ENCODE data around the gene ZNF263.

The ZNF263 gene

DNA sequence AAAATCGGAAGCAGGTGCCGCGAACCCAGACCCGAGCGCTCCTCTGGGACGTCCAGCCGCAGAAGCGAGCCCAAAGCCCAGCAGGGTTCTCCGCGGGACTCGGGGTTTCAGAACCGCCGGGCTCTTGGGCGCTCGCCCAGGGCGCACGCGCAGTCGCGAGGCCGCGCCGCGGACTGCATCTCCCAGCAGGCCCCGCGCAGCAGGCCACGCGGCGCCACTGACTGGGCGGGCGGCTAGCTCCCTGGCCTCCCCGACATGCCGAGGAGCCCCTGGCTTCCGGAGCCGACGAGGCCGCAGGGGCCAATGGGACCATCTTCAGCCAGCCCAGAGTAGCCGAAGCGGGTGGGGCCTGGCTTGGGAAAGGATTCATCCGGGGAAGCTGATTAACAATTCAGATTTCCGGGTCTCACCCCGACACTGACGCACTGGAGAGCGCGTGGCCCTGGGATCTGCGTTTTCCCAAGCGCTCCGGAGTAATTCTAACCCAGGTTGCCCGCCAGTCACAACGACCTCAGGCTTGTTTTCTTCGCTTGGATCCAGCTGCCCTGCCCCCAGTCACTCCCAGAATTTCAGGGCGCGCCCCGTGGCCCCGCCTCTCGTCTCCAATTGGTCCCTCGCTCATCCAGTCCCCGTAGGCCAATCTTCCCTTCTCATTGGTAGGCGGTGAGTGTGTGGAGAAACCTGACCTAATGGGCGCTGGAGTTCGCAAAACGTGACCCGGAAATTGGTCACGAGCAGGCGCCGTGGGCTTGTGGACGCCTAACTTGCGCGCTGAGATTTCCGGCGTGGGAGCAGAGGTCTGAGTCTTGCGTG, at the start of gene ZNF263:
Gene ZNF263 (plus strand): TSS at position 762 of the 813 bp plus-strand sequence. CDS start 328 bp downstream, outside the sequence.
- peak within 1 kb of the TSS; percentile 93 for H3K27ac ChIP-seq
- TF ChIP-seq, protein P1, sequence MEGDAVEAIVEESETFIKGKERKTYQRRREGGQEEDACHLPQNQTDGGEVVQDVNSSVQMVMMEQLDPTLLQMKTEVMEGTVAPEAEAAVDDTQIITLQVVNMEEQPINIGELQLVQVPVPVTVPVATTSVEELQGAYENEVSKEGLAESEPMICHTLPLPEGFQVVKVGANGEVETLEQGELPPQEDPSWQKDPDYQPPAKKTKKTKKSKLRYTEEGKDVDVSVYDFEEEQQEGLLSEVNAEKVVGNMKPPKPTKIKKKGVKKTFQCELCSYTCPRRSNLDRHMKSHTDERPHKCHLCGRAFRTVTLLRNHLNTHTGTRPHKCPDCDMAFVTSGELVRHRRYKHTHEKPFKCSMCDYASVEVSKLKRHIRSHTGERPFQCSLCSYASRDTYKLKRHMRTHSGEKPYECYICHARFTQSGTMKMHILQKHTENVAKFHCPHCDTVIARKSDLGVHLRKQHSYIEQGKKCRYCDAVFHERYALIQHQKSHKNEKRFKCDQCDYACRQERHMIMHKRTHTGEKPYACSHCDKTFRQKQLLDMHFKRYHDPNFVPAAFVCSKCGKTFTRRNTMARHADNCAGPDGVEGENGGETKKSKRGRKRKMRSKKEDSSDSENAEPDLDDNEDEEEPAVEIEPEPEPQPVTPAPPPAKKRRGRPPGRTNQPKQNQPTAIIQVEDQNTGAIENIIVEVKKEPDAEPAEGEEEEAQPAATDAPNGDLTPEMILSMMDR (conservative IDR thresholded peaks at IDR 0.05): no peak

DNA sequence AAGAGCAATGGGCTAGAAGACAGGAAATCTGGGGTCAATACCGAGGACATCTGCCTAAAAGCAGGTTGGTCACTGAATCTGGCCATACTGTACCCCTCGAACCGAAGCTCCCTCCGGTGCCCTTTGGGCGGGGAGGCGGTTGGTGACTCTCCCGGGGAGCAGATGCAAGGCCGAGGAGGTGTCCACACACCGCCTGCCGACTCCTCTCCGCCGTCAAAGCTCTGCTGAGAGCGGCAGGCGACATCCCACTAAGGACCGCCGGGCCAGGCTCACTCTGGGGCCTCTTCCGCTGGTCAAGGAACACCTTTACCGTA, 48.8 kb upstream of the ZNF263 start:
- H3K27ac ChIP-seq: peak overlapping the region; percentile 81
- TF ChIP-seq, protein P1 (conservative IDR thresholded peaks at IDR 0.05): no peak

DNA sequence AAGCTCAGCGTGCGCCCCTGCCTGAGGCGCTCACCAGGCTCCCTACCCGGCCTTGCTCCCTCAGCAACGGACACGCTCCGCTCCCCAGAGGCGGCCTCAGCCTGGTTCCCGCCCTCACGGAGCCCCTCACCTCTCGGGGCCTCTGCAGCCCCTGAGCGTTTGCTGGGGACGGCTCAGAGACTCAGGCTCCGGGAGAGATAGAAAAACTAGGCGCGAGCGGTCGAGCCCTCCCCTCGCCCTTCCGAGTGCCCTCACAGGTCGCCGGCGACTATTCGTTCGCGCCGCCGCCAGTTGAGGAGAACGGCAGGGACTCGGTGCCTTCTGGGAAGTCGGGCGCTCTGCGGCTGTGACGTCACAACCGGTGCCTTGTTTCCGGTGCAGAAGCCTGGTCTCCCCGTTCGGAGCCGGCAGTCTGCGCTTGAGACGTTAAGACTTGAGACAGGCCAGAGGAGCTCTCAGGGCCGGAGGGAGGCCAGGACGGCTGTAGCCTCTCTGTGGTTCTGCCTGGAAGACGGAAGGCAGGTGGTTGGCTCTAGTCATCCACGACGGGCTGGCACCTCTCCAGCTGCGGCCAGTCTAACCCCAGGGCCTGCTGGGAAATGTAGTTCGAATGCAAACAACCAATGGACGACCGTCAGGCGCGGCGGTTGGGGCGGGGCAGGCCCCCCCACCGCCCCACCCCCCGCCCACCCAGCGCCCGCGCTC, 48.3 kb upstream of the ZNF263 start, which contains the start of gene ZNF200:
Gene ZNF200 (minus strand): TSS at position 302 of the 705 bp plus-strand sequence. CDS start 1,403 bp downstream, outside the sequence.
- TF ChIP-seq, protein P1 (conservative IDR thresholded peaks at IDR 0.05): no peak
- H3K27ac ChIP-seq: peak within 1 kb of the TSS; percentile 81

DNA sequence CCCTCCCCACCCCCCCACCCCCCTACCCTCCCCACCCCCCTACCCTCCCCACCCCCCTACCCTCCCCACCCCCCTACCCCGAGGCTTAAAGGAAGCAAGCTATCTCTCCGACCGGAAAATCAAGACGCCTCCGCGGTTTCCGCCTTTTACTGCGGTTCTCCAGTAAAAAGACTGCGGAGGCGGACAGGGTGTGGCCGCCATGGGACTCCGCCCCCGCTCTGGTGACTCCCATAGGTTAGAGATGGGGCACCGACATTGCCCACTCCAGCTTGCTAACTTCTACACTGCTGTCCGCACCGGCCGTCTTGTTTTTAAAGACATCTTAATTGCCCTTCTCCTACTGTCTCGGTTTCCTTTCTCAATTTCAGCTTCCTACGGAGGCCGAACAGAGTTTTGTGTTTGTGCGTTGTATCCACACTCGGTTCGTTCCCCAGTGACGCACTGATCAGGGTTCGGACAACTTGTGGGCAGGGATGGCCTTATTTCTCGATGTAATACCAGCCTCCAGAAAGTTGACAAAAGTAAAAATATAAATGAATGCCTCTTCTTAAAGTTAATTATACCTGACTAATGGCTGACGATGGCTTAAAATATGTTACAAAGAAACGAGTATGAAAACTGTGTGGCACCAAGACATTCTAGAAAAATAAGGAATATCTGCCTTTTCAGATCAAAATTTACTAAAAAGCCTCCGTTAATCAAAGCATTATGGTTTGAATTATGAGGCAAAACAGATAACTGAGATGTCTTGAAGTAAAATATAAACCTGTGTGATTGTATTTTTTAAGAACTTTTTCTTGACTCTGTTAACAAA, 47.2 kb upstream of the ZNF263 start:
- TF ChIP-seq, protein P1 (conservative IDR thresholded peaks at IDR 0.05): no peak
- H3K27ac ChIP-seq: peak overlapping the region; percentile 46

DNA sequence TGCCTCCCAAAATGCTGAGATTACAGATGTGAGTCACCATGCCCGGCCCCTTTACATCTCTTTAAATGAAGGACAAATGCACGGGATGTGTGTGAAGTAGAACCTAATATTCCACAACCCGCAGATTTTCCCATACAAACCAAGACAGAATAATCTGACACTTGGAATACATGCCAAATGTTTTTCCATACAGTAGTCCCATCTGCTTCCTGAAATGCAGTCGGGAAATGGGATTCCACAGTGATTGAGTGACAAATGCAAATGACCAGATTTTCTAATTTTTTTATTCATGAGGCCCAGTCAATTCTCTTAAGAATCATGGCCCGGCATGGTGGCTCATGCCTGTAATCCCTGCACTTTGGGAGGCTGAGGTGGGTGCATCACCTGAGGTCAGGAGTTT, 41.5 kb upstream of the ZNF263 start:
- no peak overlapping the region for H3K27ac ChIP-seq
- TF ChIP-seq, protein P1 (conservative IDR thresholded peaks at IDR 0.05): no peak

DNA sequence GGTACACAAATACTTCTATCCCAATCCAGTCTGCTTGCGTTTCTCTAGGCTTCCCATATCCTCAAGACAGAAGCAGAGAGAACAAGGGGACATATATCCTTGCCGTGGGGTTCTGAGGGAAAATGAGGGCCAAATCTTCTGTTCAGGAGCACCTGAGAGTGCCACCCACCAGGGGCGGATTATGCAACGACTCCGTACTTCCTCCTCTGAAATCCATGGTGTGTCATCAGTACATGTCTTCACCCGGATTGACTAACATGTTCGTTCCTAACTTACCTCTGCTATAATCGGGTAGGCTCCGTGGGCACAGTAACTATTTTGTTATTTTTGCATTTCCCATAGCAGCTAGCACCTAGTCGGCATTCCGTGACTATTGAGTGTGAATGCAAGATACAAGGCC, 40.6 kb upstream of the ZNF263 start:
- TF ChIP-seq, protein P1 (conservative IDR thresholded peaks at IDR 0.05): no peak
- no peak overlapping the region for H3K27ac ChIP-seq

DNA sequence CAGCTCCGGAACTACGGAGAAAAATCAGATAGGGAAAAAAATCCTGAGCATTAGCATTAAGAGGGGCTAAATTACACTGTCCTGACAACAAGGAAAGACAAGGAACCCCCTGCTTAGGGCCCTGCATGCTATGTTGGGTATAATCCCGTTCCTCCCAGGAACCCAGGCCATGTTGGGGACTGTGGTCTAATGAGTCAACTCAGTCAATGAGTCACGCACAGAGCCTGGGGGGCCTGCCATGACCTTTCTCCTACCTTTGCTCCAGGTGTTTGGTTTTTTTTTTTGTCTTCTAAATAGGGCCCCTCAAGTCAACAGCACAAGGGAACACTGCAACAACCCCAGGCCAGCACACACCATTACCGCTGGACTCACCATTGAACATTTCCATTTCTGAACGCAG, 39.4 kb upstream of the ZNF263 start:
- TF ChIP-seq, protein P1 (conservative IDR thresholded peaks at IDR 0.05): no peak

More for the DNA sequence above, 39.4 kb upstream of the ZNF263 start:
- no peak overlapping the region for H3K27ac ChIP-seq

Measured in VCaP (cell line).